ENCODE results near the gene SENP1.

SENP1 gene

GRCh38 chr12:48044396-48044795 is 61.5 kb downstream of the SENP1 start:
- Histone ChIP-seq H3K27me3 (ENCODE audit: insufficient read depth, low read depth, severe bottlenecking) (no peaks in the 10 kb centered on the region), H3K4me3 (ENCODE audit: low read depth, low read length) (no peak overlapping the region), H3K36me3 (peaks cover 46% of the 10 kb centered on the region), H3K9me3 (ENCODE audit: severe bottlenecking) (no peaks in the 10 kb centered on the region), H3K27ac (no peak overlapping the region)
- no peak for DNase-seq
- TF ChIP-seq CTCF (IDR thresholded peaks at IDR 0.05; ENCODE audit: low read depth, low read length), result no peak

GRCh38 chr12:48043771-48044170 is 62.1 kb downstream of the SENP1 start:
- H3K27ac ChIP-seq, result no peak overlapping the region
- H3K9me3 ChIP-seq (ENCODE audit: severe bottlenecking), result no peaks in the 10 kb centered on the region
- no peak for DNase-seq
- no peak for TF ChIP-seq CTCF (IDR thresholded peaks at IDR 0.05; ENCODE audit: low read depth, low read length)
- H3K36me3 ChIP-seq, result peaks cover 44% of the 10 kb centered on the region
- H3K27me3 ChIP-seq (ENCODE audit: insufficient read depth, low read depth, severe bottlenecking), result no peaks in the 10 kb centered on the region
- no peak overlapping the region for H3K4me3 ChIP-seq (ENCODE audit: low read depth, low read length)

GRCh38 chr12:48041591-48042423 is 64.1 kb downstream of the SENP1 start:
- TF ChIP-seq CTCF (IDR thresholded peaks at IDR 0.05; ENCODE audit: low read depth, low read length), result no peak

GRCh38 chr12:48040354-48040753 is 65.5 kb downstream of the SENP1 start:
- no peaks in the 10 kb centered on the region for H3K9me3 ChIP-seq (ENCODE audit: severe bottlenecking)
- H3K36me3 ChIP-seq, result peaks cover 10% of the 10 kb centered on the region
- no peak for DNase-seq
- no peak overlapping the region for H3K4me3 ChIP-seq (ENCODE audit: low read depth, low read length)
- H3K27me3 ChIP-seq (ENCODE audit: insufficient read depth, low read depth, severe bottlenecking), result no peaks in the 10 kb centered on the region
- H3K27ac ChIP-seq, result no peak overlapping the region
- TF ChIP-seq CTCF (IDR thresholded peaks at IDR 0.05; ENCODE audit: low read depth, low read length), result no peak

More at GRCh38 chr12:48041591-48042423, 64.1 kb downstream of the SENP1 start:
- DNase-seq, result no peak
- Histone ChIP-seq H3K9me3 (ENCODE audit: severe bottlenecking) (no peaks in the 10 kb centered on the region), H3K27ac (no peak overlapping the region), H3K27me3 (ENCODE audit: insufficient read depth, low read depth, severe bottlenecking) (no peaks in the 10 kb centered on the region), H3K4me3 (ENCODE audit: low read depth, low read length) (no peak overlapping the region), H3K36me3 (peaks cover 25% of the 10 kb centered on the region)

GRCh38 chr12:48039151-48039550 is 66.7 kb downstream of the SENP1 start:
- no peak for TF ChIP-seq CTCF (IDR thresholded peaks at IDR 0.05; ENCODE audit: low read depth, low read length)

GRCh38 chr12:48038085-48038484 is 67.8 kb downstream of the SENP1 start:
- H3K4me3 ChIP-seq (ENCODE audit: low read depth, low read length), result no peak overlapping the region
- no peak overlapping the region for H3K27ac ChIP-seq
- no peak for TF ChIP-seq CTCF (IDR thresholded peaks at IDR 0.05; ENCODE audit: low read depth, low read length)
- DNase-seq, result no peak
- no peaks in the 10 kb centered on the region for H3K36me3 ChIP-seq
- H3K9me3 ChIP-seq (ENCODE audit: severe bottlenecking), result no peaks in the 10 kb centered on the region
- H3K27me3 ChIP-seq (ENCODE audit: insufficient read depth, low read depth, severe bottlenecking), result no peaks in the 10 kb centered on the region

More at GRCh38 chr12:48039151-48039550, 66.7 kb downstream of the SENP1 start:
- Histone ChIP-seq H3K36me3 (no peaks in the 10 kb centered on the region), H3K27ac (no peak overlapping the region), H3K9me3 (ENCODE audit: severe bottlenecking) (no peaks in the 10 kb centered on the region), H3K4me3 (ENCODE audit: low read depth, low read length) (no peak overlapping the region), H3K27me3 (ENCODE audit: insufficient read depth, low read depth, severe bottlenecking) (no peaks in the 10 kb centered on the region)
- DNase-seq, result no peak
